OCI-LY1 (cell line): Measurements from ENCODE around the gene NINJ2.

Source experiments
- H2AFZ ChIP-seq: fragments of 200-600 bp; sonication (generic), shearing (Covaris generic); 2 replicates; pipeline ENCODE4 v1.6.0; 2014; ENCODE audit warnings: antibody characterized with exemption, mild to moderate bottlenecking, low read length
- H3F3A ChIP-seq: fragments of 200-600 bp; sonication (generic), shearing (Covaris generic); 2 replicates; pipeline ENCODE4 v1.6.0; 2014; ENCODE audit warnings: mild to moderate bottlenecking, antibody characterized with exemption, low read length, moderate library complexity; ENCODE audit not compliant: insufficient read depth
- H3K27ac ChIP-seq: fragments of 200-600 bp; sonication (generic); 2 replicates; pipeline ENCODE4 v1.5.1; 2014; ENCODE audit warnings: low read length, mixed run types, mild to moderate bottlenecking, low read depth; ENCODE audit not compliant: poor library complexity, severe bottlenecking
- H3K27me3 ChIP-seq: fragments of 200-600 bp; sonication (generic); 2 replicates; pipeline ENCODE4 v1.6.0; 2014; ENCODE audit warnings: antibody characterized with exemption, mild to moderate bottlenecking, low read length, moderate library complexity; ENCODE audit not compliant: insufficient read depth
- H3K36me3 ChIP-seq: fragments of 200-600 bp; sonication (generic); 2 replicates; pipeline ENCODE4 v1.6.1; 2014; ENCODE audit warnings: mild to moderate bottlenecking, antibody characterized with exemption, low read length, moderate library complexity, mixed read lengths; ENCODE audit not compliant: insufficient read depth
- H3K4me1 ChIP-seq: fragments of 200-600 bp; sonication (generic); 2 replicates; pipeline ENCODE4 v1.5.1; 2014; ENCODE audit warnings: mild to moderate bottlenecking, low read length, moderate library complexity; ENCODE audit not compliant: insufficient read depth, severe bottlenecking
- H3K4me2 ChIP-seq: fragments of 200-600 bp; sonication (generic), shearing (Covaris generic); 2 replicates; pipeline ENCODE4 v1.6.1; 2014; ENCODE audit warnings: low read length
- H3K4me3 ChIP-seq: fragments of 200-600 bp; sonication (generic); 2 replicates; pipeline ENCODE4 v1.5.1; 2014; ENCODE audit warnings: low read length, low read depth, mild to moderate bottlenecking, mixed read lengths; ENCODE audit not compliant: poor library complexity, severe bottlenecking
- H3K79me2 ChIP-seq: fragments of 200-600 bp; shearing (Covaris generic); 2 replicates; pipeline ENCODE4 v1.6.1; 2016; ENCODE audit warnings: mixed run types, low read length, mixed read lengths; ENCODE audit not compliant: insufficient read depth
- H3K9ac ChIP-seq: fragments of 200-600 bp; sonication (generic), shearing (Covaris generic); 2 replicates; pipeline ENCODE4 v1.6.1; 2014; ENCODE audit warnings: mild to moderate bottlenecking, low read length, mixed read lengths
- H3K9me2 ChIP-seq: fragments of 200-600 bp; sonication (generic), shearing (Covaris generic); 2 replicates; pipeline ENCODE4 v1.6.1; 2014; ENCODE audit warnings: low read depth, mild to moderate bottlenecking, low read length, mixed read lengths
- H3K9me3 ChIP-seq: fragments of 200-600 bp; shearing (Covaris generic); 2 replicates; pipeline ENCODE4 v1.6.1; 2014; ENCODE audit warnings: low read length, mixed read lengths
- H4K20me1 ChIP-seq: fragments of 200-600 bp; sonication (generic), shearing (Covaris generic); 2 replicates; pipeline ENCODE4 v1.6.0; 2016; ENCODE audit warnings: mild to moderate bottlenecking, low read length; ENCODE audit not compliant: insufficient read depth
- EZH2 ChIP-seq: fragments of 200-600 bp; sonication (generic), shearing (Covaris generic); IDR thresholded peaks from 2 replicates; pipeline ENCODE4 v1.8.0; 2017; ENCODE audit warnings: borderline replicate concordance, mixed run types, mild to moderate bottlenecking, antibody characterized with exemption, low read length, moderate library complexity, mixed read lengths
- TF ChIP-seq, protein P1 (sequence below): fragments of 200-600 bp; sonication (generic), shearing (Covaris generic); IDR thresholded peaks from 2 replicates; pipeline ENCODE4 v1.5.1; 2017; ENCODE audit warnings: mild to moderate bottlenecking, antibody characterized with exemption, low read length, moderate library complexity, mixed read lengths

Gene NINJ2

DNA sequence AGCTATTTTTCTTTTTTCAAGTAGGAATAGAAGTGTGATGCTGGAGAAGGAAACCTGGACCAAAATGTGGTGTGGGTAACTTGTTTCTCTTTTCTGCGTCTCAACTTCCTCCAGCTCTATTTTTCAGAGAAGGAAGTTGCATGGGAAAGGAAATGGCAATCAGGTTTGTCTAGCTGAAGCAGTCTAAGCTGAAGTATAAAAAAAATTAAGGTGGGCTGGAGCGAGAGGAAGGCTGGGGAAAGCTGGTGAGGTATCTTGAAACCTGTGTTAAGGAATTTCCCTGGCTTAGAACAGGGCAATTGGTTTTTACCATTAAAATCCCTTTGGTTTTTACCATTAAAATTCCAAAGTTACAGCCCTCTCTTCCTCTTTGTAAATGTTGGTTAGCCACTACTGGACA is 34.2 kb upstream of the NINJ2 start:
- Histone ChIP-seq H2AFZ (no peak overlapping the region), H3K9ac (no peak overlapping the region), H3K4me1 (no peaks in the 10 kb centered on the region), H3K9me2 (no peaks in the 10 kb centered on the region), H3K27me3 (no peaks in the 10 kb centered on the region), H4K20me1 (no peaks in the 10 kb centered on the region), H3K9me3 (peaks cover 24% of the 10 kb centered on the region), H3K27ac (no peak overlapping the region), H3F3A (no peaks in the 10 kb centered on the region), H3K79me2 (no peaks in the 10 kb centered on the region), H3K4me2 (no peak overlapping the region), H3K36me3 (no peaks in the 10 kb centered on the region), H3K4me3 (no peak overlapping the region)
- TF ChIP-seq EZH2: no peak
- TF ChIP-seq, protein P1, sequence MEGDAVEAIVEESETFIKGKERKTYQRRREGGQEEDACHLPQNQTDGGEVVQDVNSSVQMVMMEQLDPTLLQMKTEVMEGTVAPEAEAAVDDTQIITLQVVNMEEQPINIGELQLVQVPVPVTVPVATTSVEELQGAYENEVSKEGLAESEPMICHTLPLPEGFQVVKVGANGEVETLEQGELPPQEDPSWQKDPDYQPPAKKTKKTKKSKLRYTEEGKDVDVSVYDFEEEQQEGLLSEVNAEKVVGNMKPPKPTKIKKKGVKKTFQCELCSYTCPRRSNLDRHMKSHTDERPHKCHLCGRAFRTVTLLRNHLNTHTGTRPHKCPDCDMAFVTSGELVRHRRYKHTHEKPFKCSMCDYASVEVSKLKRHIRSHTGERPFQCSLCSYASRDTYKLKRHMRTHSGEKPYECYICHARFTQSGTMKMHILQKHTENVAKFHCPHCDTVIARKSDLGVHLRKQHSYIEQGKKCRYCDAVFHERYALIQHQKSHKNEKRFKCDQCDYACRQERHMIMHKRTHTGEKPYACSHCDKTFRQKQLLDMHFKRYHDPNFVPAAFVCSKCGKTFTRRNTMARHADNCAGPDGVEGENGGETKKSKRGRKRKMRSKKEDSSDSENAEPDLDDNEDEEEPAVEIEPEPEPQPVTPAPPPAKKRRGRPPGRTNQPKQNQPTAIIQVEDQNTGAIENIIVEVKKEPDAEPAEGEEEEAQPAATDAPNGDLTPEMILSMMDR: no peak

DNA sequence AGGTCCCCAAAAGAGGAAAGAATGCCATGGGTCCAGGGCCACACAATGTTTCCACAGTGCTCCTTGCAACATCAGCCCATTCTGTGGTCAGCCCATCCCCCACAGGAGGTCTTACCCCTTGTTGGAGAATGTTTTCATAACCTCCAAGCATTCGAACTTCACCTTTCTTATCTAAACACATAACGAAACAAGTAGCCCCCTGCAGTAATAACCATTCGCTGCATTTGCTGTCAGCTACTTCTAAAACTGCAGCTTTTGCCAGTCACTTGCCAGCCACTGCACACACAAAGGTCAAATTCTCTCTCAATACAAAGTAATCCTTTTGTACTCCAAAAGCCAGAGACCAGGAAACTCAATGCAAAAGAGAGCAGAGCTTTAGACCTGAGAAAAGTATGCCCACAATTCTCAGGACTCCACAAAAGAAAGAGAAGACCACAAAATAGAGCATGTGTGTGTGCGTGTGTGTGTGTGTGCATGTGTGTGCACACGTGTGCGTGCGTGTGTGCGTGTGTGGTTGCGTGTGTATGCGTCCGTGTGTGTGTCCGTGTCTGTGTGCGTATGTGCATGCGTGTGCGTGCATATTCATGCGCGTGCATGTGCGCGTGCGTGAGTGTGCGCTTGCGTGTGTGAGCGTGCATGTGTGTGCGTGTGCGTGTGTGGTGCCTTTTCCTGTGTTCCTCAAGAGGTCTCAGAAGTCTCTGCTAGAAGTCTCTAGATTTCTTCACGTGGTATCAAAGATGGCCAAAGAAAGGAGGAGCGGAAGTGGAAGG is 31.7 kb upstream of the NINJ2 start:
- no peak overlapping the region for H3K9ac ChIP-seq
- no peaks in the 10 kb centered on the region for H3K4me1 ChIP-seq
- no peak overlapping the region for H3K4me2 ChIP-seq
- H2AFZ ChIP-seq: no peak overlapping the region
- H3K27me3 ChIP-seq: no peaks in the 10 kb centered on the region
- TF ChIP-seq, protein P1: no peak
- no peak for TF ChIP-seq EZH2
- H3K27ac ChIP-seq: no peak overlapping the region
- H3K4me3 ChIP-seq: no peak overlapping the region
- peaks cover 24% of the 10 kb centered on the region for H3K9me3 ChIP-seq
- H3F3A ChIP-seq: no peaks in the 10 kb centered on the region
- no peaks in the 10 kb centered on the region for H3K9me2 ChIP-seq
- no peaks in the 10 kb centered on the region for H3K79me2 ChIP-seq
- H4K20me1 ChIP-seq: no peaks in the 10 kb centered on the region
- no peaks in the 10 kb centered on the region for H3K36me3 ChIP-seq

DNA sequence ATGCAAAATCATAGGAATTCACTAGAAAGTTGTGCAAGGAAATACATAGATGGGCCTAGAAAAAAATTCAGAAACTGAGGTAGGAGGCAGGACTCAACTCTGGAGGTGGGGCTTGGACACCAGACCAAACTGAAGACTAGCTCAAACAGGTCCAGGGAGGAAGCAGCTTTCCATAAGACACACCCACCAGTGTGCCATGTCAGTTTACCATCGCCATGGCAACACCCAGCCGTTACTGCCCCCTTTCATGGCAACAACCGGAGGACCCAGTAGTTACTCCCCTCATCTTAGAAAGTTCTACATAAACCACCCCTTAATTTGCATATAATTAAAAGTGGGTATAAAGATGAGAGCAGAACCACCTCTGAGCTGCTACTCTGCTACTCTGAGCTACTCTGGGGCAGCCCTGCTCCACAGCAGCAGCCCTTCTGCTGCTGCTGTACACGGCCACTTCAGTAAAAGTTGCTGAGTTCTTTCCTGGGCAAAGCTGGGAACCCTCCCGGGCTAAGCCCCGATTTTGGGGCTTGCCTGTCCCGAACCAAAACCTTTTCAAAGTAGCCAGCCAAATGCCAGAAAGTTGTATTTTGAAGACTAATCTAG is 30.8 kb upstream of the NINJ2 start:
- Histone ChIP-seq H3K4me2 (no peak overlapping the region), H3K36me3 (no peaks in the 10 kb centered on the region), H3K9me2 (no peaks in the 10 kb centered on the region), H2AFZ (no peak overlapping the region), H3K4me1 (peaks cover 4% of the 10 kb centered on the region), H4K20me1 (no peaks in the 10 kb centered on the region), H3K9me3 (peaks cover 24% of the 10 kb centered on the region), H3K27me3 (no peaks in the 10 kb centered on the region), H3F3A (no peaks in the 10 kb centered on the region), H3K79me2 (no peaks in the 10 kb centered on the region), H3K27ac (no peak overlapping the region), H3K9ac (no peak overlapping the region), H3K4me3 (no peak overlapping the region)
- TF ChIP-seq, protein P1: no peak
- TF ChIP-seq EZH2: no peak
